Activated naive CD8-positive, alpha-beta T cell treated with anti-CD3 and anti-CD28 coated beads for 36 hours (primary cell): ENCODE measurements around the gene ZNF189. TPM values are rescaled to one million over a fixed set of nuclear protein-coding genes. Genes with fewer than 3 reads are reported as not detected.

Experiments used
- DNase-seq: peaks from one replicate; pipeline ENCODE4 v3.0.0; 2021
- H3K27ac Mint-ChIP-seq: one replicate; pipeline ENCODE4 v1.8.0; 2022; ENCODE audit warnings: mild to moderate bottlenecking, moderate library complexity, mixed read lengths
- H3K27me3 Mint-ChIP-seq: one replicate; pipeline ENCODE4 v1.8.0; 2022; ENCODE audit warnings: mild to moderate bottlenecking, mixed read lengths
- H3K36me3 Mint-ChIP-seq: one replicate; pipeline ENCODE4 v1.8.0; 2021; ENCODE audit warnings: mild to moderate bottlenecking, mixed read lengths
- H3K4me1 Mint-ChIP-seq: one replicate; pipeline ENCODE4 v1.8.0; 2021; ENCODE audit warnings: mixed read lengths
- H3K4me3 Mint-ChIP-seq: one replicate; pipeline ENCODE4 v1.8.0; 2022; ENCODE audit warnings: mild to moderate bottlenecking, moderate library complexity, mixed read lengths
- H3K9me3 Mint-ChIP-seq: one replicate; pipeline ENCODE4 v1.8.0; 2022; ENCODE audit warnings: mixed read lengths
- total RNA-seq, 2 experiments: library from RNA; stranded (reverse); gene quantifications; one replicate each; pipeline ENCODE4 v1.2.3, GENCODE V29; 2021

Gene ZNF189
- total RNA-seq, 2 experiments from 2014 or later: 7.7 to 8.4 TPM

- DNase-seq: no peak
- Mint-ChIP-seq H3K27me3 (peaks cover 5% of the 10 kb centered on the region), H3K4me1 (no peaks in the 10 kb centered on the region), H3K9me3 (peaks cover 8% of the 10 kb centered on the region), H3K27ac (no peak overlapping the region), H3K36me3 (no peaks in the 10 kb centered on the region), H3K4me3 (no peak overlapping the region)
Measured at GRCh38 chr9:101427957-101428655, 29.5 kb downstream of the ZNF189 start.

- no peak for DNase-seq
- no peaks in the 10 kb centered on the region for H3K4me1 Mint-ChIP-seq
- peaks cover 2% of the 10 kb centered on the region for H3K9me3 Mint-ChIP-seq
- no peak overlapping the region for H3K27ac Mint-ChIP-seq
- no peaks in the 10 kb centered on the region for H3K36me3 Mint-ChIP-seq
- H3K4me3 Mint-ChIP-seq: no peak overlapping the region
- H3K27me3 Mint-ChIP-seq: peaks cover 7% of the 10 kb centered on the region
Measured at GRCh38 chr9:101428909-101429308, 30.3 kb downstream of the ZNF189 start.

DNA sequence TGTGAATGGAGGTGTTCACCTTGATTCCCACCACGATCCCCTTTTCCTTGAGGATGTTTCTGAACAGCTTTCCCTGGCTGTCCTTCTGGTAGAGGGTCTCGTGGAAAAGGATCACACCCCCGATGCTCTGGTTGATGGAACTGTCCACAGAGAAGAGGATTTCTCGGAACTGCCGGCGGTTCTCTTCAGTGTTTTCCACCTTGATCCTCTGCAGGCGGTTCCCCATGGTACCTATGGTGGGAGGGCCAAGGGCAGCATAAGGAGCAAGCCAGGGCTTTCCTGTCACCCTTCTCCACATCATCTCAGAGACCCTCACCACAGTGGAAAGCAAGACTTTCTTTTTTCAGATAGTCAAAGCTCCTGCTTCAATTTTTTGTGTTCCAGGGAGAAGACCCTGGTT is 31.1 kb downstream of the ZNF189 start:
- Mint-ChIP-seq H3K27ac (no peak overlapping the region), H3K4me3 (no peak overlapping the region), H3K4me1 (no peaks in the 10 kb centered on the region), H3K9me3 (no peaks in the 10 kb centered on the region), H3K36me3 (no peaks in the 10 kb centered on the region), H3K27me3 (peaks cover 11% of the 10 kb centered on the region)
- no peak for DNase-seq

DNA sequence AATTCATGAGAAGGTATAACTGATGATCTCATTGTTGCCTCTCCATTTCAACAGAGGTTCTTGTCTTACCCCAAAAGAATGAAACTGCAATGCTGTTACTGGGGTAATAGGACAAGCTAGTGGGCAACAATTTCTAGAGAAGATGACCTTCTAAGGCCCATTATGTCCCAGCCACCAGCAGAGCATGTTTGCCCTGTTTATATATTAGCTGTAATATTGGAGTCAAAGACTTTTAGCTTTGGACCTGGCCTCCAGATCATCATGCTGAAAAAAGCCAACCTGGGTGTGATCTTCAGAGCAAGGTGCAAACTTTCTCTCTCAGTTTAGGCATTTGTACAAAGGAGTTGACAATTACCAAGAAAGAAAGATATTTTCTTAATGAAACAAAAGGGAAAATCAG is 33.5 kb downstream of the ZNF189 start:
- Mint-ChIP-seq H3K27me3 (peaks cover 24% of the 10 kb centered on the region), H3K36me3 (no peaks in the 10 kb centered on the region), H3K4me3 (no peak overlapping the region), H3K27ac (no peak overlapping the region), H3K9me3 (no peaks in the 10 kb centered on the region), H3K4me1 (no peaks in the 10 kb centered on the region)
- DNase-seq: no peak

DNA sequence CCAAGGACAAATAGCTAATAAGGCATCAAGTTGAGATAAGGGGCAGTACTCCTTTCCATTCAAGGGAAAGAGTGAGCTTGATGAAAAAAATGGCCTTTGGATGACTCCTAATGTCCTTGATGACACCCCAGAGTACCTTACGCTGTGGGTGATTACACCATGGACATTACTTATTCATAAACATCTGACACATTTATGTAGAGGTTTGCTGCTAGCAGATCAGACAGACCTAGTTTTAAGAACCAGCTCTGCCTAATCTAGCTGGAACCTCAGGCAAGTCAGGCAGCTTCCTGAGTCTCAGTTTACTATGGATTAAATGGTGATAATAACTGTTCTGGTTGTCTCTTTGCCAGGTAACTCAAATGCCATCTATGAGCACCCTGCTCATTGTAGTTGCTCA is 34.1 kb downstream of the ZNF189 start:
- Mint-ChIP-seq H3K27ac (no peak overlapping the region), H3K4me3 (no peak overlapping the region), H3K27me3 (peaks cover 29% of the 10 kb centered on the region), H3K9me3 (no peaks in the 10 kb centered on the region), H3K4me1 (no peaks in the 10 kb centered on the region), H3K36me3 (no peaks in the 10 kb centered on the region)
- DNase-seq: no peak

DNA sequence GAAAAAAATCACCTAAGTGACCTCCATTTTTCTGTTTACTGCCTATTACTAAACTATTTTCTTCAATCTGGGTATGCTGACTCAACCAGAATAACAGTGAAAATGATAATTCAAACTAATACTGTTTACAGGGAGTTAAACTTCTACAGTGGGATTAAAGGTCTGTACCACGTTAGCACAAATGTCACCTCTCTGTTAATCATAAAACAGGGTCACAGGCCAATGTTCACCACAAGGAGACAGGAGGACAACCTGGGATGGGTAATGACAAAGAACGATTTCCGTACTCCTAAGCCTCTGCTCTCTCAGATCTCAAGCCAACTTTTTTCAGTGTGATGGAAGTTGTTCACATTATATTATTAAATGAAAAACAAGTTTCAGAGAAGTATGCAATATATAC is 34.6 kb downstream of the ZNF189 start:
- no peaks in the 10 kb centered on the region for H3K9me3 Mint-ChIP-seq
- DNase-seq: no peak
- no peak overlapping the region for H3K27ac Mint-ChIP-seq
- H3K4me3 Mint-ChIP-seq: no peak overlapping the region
- H3K27me3 Mint-ChIP-seq: peaks cover 30% of the 10 kb centered on the region
- H3K36me3 Mint-ChIP-seq: no peaks in the 10 kb centered on the region
- no peaks in the 10 kb centered on the region for H3K4me1 Mint-ChIP-seq

GRCh38 chr9:101434998-101435397 is 36.3 kb downstream of the ZNF189 start:
- Mint-ChIP-seq H3K27me3 (peaks cover 38% of the 10 kb centered on the region), H3K4me1 (no peaks in the 10 kb centered on the region), H3K27ac (no peak overlapping the region), H3K4me3 (no peak overlapping the region), H3K9me3 (no peaks in the 10 kb centered on the region), H3K36me3 (no peaks in the 10 kb centered on the region)
- no peak for DNase-seq

- Mint-ChIP-seq H3K27me3 (peaks cover 41% of the 10 kb centered on the region), H3K9me3 (no peaks in the 10 kb centered on the region), H3K4me3 (no peak within 1 kb of the TSS), H3K27ac (no peak within 1 kb of the TSS), H3K4me1 (no peaks in the 10 kb centered on the region), H3K36me3 (no peaks in the 10 kb centered on the region)
- DNase-seq: no peak
Measured at GRCh38 chr9:101435601-101436079, 37.0 kb downstream of the ZNF189 start, which contains the start of gene ALDOB. ALDOB (minus strand) TSS chr9:101435774; CDS start chr9:101430887, 4,887 bp downstream.

DNA sequence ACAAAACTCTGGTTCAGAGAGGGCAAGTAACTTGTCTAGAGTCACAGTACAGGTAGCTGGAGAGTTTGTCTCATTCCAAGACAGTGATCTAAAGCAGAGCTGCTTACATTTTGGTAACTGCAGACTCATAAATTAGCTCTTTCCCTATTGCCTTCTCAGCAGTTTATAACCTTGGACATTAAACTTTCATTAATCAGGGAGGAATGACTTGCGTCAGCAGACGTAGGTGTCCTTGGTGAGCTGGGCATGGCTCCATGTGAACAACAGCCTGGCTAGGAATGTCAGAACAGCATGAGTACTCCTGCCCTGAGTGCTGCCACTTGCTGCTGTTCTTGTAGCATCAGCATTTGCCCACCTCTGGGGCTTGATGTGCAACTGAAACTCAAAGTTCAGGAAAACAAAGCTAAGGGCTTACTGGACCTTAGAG is 39.2 kb downstream of the ZNF189 start:
- Mint-ChIP-seq H3K27ac (no peak overlapping the region), H3K27me3 (peaks cover 47% of the 10 kb centered on the region), H3K36me3 (no peaks in the 10 kb centered on the region)

GRCh38 chr9:101438523-101438922 is 39.9 kb downstream of the ZNF189 start:
- H3K4me3 Mint-ChIP-seq: no peak overlapping the region
- H3K9me3 Mint-ChIP-seq: no peaks in the 10 kb centered on the region
- H3K27ac Mint-ChIP-seq: no peak overlapping the region
- H3K4me1 Mint-ChIP-seq: no peaks in the 10 kb centered on the region
- no peaks in the 10 kb centered on the region for H3K36me3 Mint-ChIP-seq
- no peak for DNase-seq
- H3K27me3 Mint-ChIP-seq: peaks cover 54% of the 10 kb centered on the region

More for the DNA sequence above, 39.2 kb downstream of the ZNF189 start:
- no peak overlapping the region for H3K4me3 Mint-ChIP-seq
- H3K9me3 Mint-ChIP-seq: no peaks in the 10 kb centered on the region
- DNase-seq: no peak
- H3K4me1 Mint-ChIP-seq: no peaks in the 10 kb centered on the region

DNA sequence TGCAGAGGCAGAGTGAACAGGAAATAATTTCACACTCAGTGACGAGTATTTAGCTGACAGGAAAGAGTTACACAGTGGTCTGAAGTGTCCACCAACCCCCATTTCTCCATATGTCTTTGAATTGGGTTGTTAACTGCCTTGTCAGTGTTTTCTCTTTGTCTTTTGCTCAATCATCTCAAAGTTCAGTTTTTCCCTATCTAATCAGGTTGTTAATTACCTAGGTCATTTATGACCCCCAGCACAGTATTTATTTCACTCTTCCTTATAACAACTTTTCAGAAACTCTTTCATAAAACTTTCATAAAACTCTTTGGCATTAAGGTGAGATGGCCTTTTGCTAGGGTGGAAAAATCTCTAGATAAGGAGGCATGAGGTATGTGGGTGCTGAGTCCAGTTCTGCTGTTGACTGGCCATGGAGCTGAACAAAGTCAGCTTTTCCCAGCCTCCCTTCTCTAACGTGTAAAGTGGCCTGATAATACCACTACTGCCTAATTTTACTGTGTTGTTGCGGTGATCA is 42.1 kb downstream of the ZNF189 start:
- H3K9me3 Mint-ChIP-seq: no peaks in the 10 kb centered on the region
- no peaks in the 10 kb centered on the region for H3K4me1 Mint-ChIP-seq
- no peak overlapping the region for H3K4me3 Mint-ChIP-seq
- no peaks in the 10 kb centered on the region for H3K36me3 Mint-ChIP-seq
- DNase-seq: no peak
- H3K27me3 Mint-ChIP-seq: peaks cover 59% of the 10 kb centered on the region
- H3K27ac Mint-ChIP-seq: no peak overlapping the region

DNA sequence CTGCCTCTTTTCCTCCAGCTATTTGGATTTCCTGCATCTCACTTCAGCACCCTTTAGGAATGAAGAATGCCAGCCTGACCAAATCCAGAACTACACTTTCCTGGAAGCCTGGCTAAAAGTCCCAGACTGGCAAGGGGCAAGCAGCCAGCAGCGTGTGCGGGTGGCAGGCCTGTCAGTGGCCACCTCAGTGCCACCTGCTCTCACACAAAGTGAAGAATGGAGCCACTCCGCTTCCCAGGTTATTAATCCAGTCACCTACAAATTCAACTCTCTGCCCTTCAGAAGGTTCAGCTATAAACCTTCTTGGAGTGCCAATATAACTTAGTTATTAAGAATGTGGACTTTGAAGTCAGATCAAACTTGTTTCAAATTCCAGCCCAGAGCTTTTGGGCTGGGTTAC is 43.7 kb downstream of the ZNF189 start:
- Mint-ChIP-seq H3K27ac (no peak overlapping the region), H3K27me3 (peaks cover 64% of the 10 kb centered on the region)

DNA sequence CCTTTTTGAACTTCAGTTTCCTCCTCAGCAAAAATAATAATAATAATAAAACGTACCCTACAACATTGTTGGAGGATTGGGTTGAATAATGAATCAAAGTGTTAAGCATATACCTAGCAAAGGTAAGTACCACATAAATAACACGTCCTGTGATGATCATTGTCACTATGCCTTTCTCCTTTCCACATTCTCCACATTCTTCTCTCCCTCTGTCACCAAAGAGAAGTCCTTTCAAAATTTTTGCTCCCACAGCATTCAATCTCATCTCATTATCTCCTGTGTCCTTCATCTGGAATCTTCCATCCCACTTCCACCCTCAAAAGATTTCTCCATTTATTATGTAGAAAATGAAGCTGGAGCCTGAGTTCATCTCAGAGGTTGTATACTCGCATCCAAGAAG is 44.1 kb downstream of the ZNF189 start:
- H3K27me3 Mint-ChIP-seq: peaks cover 60% of the 10 kb centered on the region
- no peaks in the 10 kb centered on the region for H3K9me3 Mint-ChIP-seq
- H3K4me3 Mint-ChIP-seq: no peak overlapping the region
- DNase-seq: no peak
- no peaks in the 10 kb centered on the region for H3K4me1 Mint-ChIP-seq
- no peak overlapping the region for H3K27ac Mint-ChIP-seq
- no peaks in the 10 kb centered on the region for H3K36me3 Mint-ChIP-seq

More for the DNA sequence above, 43.7 kb downstream of the ZNF189 start:
- Mint-ChIP-seq H3K36me3 (no peaks in the 10 kb centered on the region), H3K4me3 (no peak overlapping the region), H3K9me3 (no peaks in the 10 kb centered on the region), H3K4me1 (no peaks in the 10 kb centered on the region)
- DNase-seq: no peak

- H3K36me3 Mint-ChIP-seq: no peaks in the 10 kb centered on the region
- H3K27me3 Mint-ChIP-seq: peaks cover 59% of the 10 kb centered on the region
- H3K9me3 Mint-ChIP-seq: no peaks in the 10 kb centered on the region
- no peak overlapping the region for H3K27ac Mint-ChIP-seq
- DNase-seq: no peak
- H3K4me3 Mint-ChIP-seq: no peak overlapping the region
- H3K4me1 Mint-ChIP-seq: peaks cover under 1% of the 10 kb centered on the region
Measured at GRCh38 chr9:101443364-101443771, 44.7 kb downstream of the ZNF189 start.

DNA sequence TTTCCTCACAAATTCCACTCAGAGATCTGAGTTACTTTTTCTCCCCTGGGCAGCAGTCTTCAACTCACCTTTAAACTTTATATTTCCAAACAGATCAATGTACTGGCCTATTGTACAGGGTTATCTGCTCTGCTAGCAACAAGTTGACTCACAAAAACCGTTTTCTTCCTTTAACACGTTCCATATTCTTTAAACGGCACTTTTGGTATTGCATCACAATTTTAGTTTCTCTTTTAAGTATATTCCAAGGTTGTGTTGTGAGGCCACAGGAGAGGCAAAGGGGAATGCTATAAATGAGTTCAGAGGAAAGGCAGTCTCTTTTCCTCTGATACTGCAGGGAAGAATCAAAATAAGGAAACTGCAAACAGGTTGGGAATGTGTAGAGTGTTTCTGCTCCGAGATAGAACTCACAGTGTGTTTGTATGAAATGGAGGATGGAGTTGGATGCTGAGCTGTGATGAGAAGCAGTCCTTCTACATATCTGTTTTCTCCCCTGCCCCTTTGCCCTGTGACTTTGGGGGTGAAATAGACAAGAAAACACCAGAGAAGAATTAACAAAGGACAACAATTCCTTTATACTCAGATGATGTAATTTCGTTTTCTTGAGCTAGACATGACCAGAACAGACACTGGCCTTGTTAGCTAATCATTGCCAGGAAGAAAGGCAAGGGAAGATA is 46.8 kb downstream of the ZNF189 start:
- peaks cover 6% of the 10 kb centered on the region for H3K4me1 Mint-ChIP-seq
- no peaks in the 10 kb centered on the region for H3K36me3 Mint-ChIP-seq
- no peak for DNase-seq
- H3K27me3 Mint-ChIP-seq: peaks cover 67% of the 10 kb centered on the region
- H3K9me3 Mint-ChIP-seq: no peaks in the 10 kb centered on the region
- no peak overlapping the region for H3K27ac Mint-ChIP-seq
- no peak overlapping the region for H3K4me3 Mint-ChIP-seq
